BLaER1 treated with 17β-estradiol and CSF1 and Interleukin-3, amounts not matched to agents 10 nM and 100 nM (cell line): ENCODE data around the gene FOXK2.
"Not testable (repeated sequence)": the region's sequence is repeated elsewhere in the genome, so short reads cannot be mapped to it uniquely, and the experiment has no call there.

Experiments used
- H3K27ac ChIP-seq, 11 experiments: shearing (Covaris generic); formaldehyde crosslinking; 2 replicates each; pipeline ENCODE4 v1.8.1; 2022
- H3K27me3 ChIP-seq, 11 experiments: shearing (Covaris generic); formaldehyde crosslinking; 2 replicates each; pipeline ENCODE4 v1.8.1; 2022
- H3K36me3 ChIP-seq, 11 experiments: shearing (Covaris generic); formaldehyde crosslinking; 2 replicates each; pipeline ENCODE4 v1.8.1; 2022
- H3K4me1 ChIP-seq, 10 experiments: shearing (Covaris generic); formaldehyde crosslinking; 2 replicates each; pipeline ENCODE4 v1.8.1; 2022
- H3K4me2 ChIP-seq, 11 experiments: shearing (Covaris generic); formaldehyde crosslinking; 2 replicates each; pipeline ENCODE4 v1.8.1; 2022
- H3K4me3 ChIP-seq, 10 experiments: shearing (Covaris generic); formaldehyde crosslinking; 2 replicates each; pipeline ENCODE4 v1.8.1; 2022
- H3K9ac ChIP-seq, 11 experiments: shearing (Covaris generic); formaldehyde crosslinking; 2 replicates each; pipeline ENCODE4 v1.8.1; 2022
- H3K9me3 ChIP-seq, 11 experiments: shearing (Covaris generic); formaldehyde crosslinking; replicated peaks in 1 of 11; 2 replicates each; pipeline ENCODE4 v1.8.1; 2022
- H4K20me1 ChIP-seq, 11 experiments: shearing (Covaris generic); formaldehyde crosslinking; 2 replicates each; pipeline ENCODE4 v1.8.1; 2022
- Cebpa-rat ChIP-seq, 11 experiments: shearing (Covaris generic); IDR thresholded peaks; 2 replicates each; pipeline ENCODE4 v1.8.1; 2022

Gene FOXK2

GRCh38 chr17:82497483-82498405 is 21.8 kb upstream of the FOXK2 start:
- H3K9me3 ChIP-seq, result no peaks in the 10 kb centered on the region
- H4K20me1 ChIP-seq, result peaks cover 0 to 7% (median 0%) of the 10 kb centered on the region in 11 experiments; a peak in 2 of 22 replicates
- H3K9ac ChIP-seq, result peak overlapping the region; percentile 70 to 85 (median 80); a peak in 21 of 22 replicates
- H3K27me3 ChIP-seq, result no peaks in the 10 kb centered on the region
- peak overlapping the region; percentile 13 to 87 (median 83); a peak in 21 of 22 replicates for H3K27ac ChIP-seq
- no peak for TF ChIP-seq Cebpa-rat (IDR thresholded peaks at IDR 0.05)
- H3K4me1 ChIP-seq, result peaks cover 36 to 87% (median 75%) of the 10 kb centered on the region in 10 experiments
- H3K36me3 ChIP-seq, result no peaks in the 10 kb centered on the region
- H3K4me2 ChIP-seq, result peak overlapping the region; percentile 71 to 98 (median 90)
- H3K4me3 ChIP-seq, result peak overlapping the region; percentile 48 to 72 (median 58)

GRCh38 chr17:82502207-82502606 is 17.3 kb upstream of the FOXK2 start:
- peak overlapping the region; percentile 1 to 82 (median 55); a peak in 19 of 22 replicates for H3K4me2 ChIP-seq
- peak overlapping the region in 6 of 11 experiments; percentile 6 to 70 (median 54); a peak in 10 of 22 replicates for H3K27ac ChIP-seq

GRCh38 chr17:82503094-82503727 is 16.3 kb upstream of the FOXK2 start:
- Histone ChIP-seq H3K4me2 (peak overlapping the region in 8 of 11 experiments; percentile 2 to 82 (median 54); a peak in 12 of 22 replicates), H3K4me3 (no peak overlapping the region), H3K9me3 (peaks cover 0 to 7% (median 0%) of the 10 kb centered on the region in 11 experiments; a peak in 1 of 22 replicates), H3K27ac (peak overlapping the region in 3 of 11 experiments; percentile 49 to 70 (median 56); a peak in 5 of 22 replicates), H3K27me3 (no peaks in the 10 kb centered on the region), H3K36me3 (no peaks in the 10 kb centered on the region), H4K20me1 (no peaks in the 10 kb centered on the region), H3K9ac (peak overlapping the region in 2 of 11 experiments; percentile 1 to 21; a peak in 1 of 22 replicates), H3K4me1 (peaks cover 22 to 82% (median 73%) of the 10 kb centered on the region in 10 experiments)
- no peak for TF ChIP-seq Cebpa-rat (IDR thresholded peaks at IDR 0.05)

More at GRCh38 chr17:82502207-82502606, 17.3 kb upstream of the FOXK2 start:
- no peaks in the 10 kb centered on the region for H3K27me3 ChIP-seq
- H4K20me1 ChIP-seq, result no peaks in the 10 kb centered on the region
- H3K9ac ChIP-seq, result peak overlapping the region in 5 of 11 experiments; percentile 3 to 55 (median 27); a peak in 5 of 22 replicates
- H3K4me1 ChIP-seq, result peaks cover 25 to 83% (median 73%) of the 10 kb centered on the region in 10 experiments
- H3K9me3 ChIP-seq, result peaks cover 0 to 7% (median 0%) of the 10 kb centered on the region in 11 experiments; a peak in 1 of 22 replicates
- TF ChIP-seq Cebpa-rat (IDR thresholded peaks at IDR 0.05), result 0 out of 22 replicates have a peak, but pooled peaks of 1 of the 11 experiments have one; percentile 29
- 0 out of 20 replicates have a peak overlapping the region, but pooled peaks of 1 of the 10 experiments have one; percentile 1 for H3K4me3 ChIP-seq
- no peaks in the 10 kb centered on the region for H3K36me3 ChIP-seq

GRCh38 chr17:82503728-82504308 is 15.7 kb upstream of the FOXK2 start:
- peak overlapping the region in 2 of 11 experiments; percentile 1 to 21; a peak in 2 of 22 replicates for H3K9ac ChIP-seq
- H3K36me3 ChIP-seq, result no peaks in the 10 kb centered on the region
- no peaks in the 10 kb centered on the region for H3K27me3 ChIP-seq
- peak overlapping the region in 8 of 11 experiments; percentile 2 to 82 (median 54); a peak in 11 of 22 replicates for H3K4me2 ChIP-seq
- TF ChIP-seq Cebpa-rat (IDR thresholded peaks at IDR 0.05), result no peak
- peaks cover 16 to 76% (median 68%) of the 10 kb centered on the region in 10 experiments for H3K4me1 ChIP-seq
- H3K9me3 ChIP-seq, result peaks cover 0 to 7% (median 0%) of the 10 kb centered on the region in 11 experiments; a peak in 1 of 22 replicates
- no peak overlapping the region for H3K4me3 ChIP-seq
- no peaks in the 10 kb centered on the region for H4K20me1 ChIP-seq
- H3K27ac ChIP-seq, result peak overlapping the region in 3 of 11 experiments; percentile 49 to 70 (median 56); a peak in 5 of 22 replicates

GRCh38 chr17:82505296-82505695 is 14.2 kb upstream of the FOXK2 start:
- no peak for TF ChIP-seq Cebpa-rat (IDR thresholded peaks at IDR 0.05)
- Histone ChIP-seq H3K27me3 (no peaks in the 10 kb centered on the region), H3K4me1 (peaks cover 4 to 64% (median 57%) of the 10 kb centered on the region in 10 experiments; a peak in 19 of 20 replicates), H3K4me3 (no peak overlapping the region), H3K36me3 (no peaks in the 10 kb centered on the region), H3K9me3 (peaks cover 0 to 7% (median 0%) of the 10 kb centered on the region in 11 experiments; a peak in 1 of 22 replicates), H4K20me1 (no peaks in the 10 kb centered on the region), H3K4me2 (no peak overlapping the region), H3K27ac (peak overlapping the region in 2 of 11 experiments; percentile 72 to 81; a peak in 4 of 22 replicates), H3K9ac (no peak overlapping the region)

- not testable (repeated sequence) for H3K36me3 ChIP-seq, H4K20me1 ChIP-seq, H3K9me3 ChIP-seq, H3K4me3 ChIP-seq, H3K27me3 ChIP-seq
- Histone ChIP-seq H3K9ac (peak overlapping the region in 4 of 11 experiments; percentile 36 to 70 (median 48); a peak in 6 of 22 replicates), H3K4me2 (peak overlapping the region; percentile 4 to 71 (median 59); a peak in 20 of 22 replicates), H3K4me1 (peaks cover 4 to 55% (median 48%) of the 10 kb centered on the region in 10 experiments; a peak in 19 of 20 replicates), H3K27ac (peak overlapping the region in 8 of 11 experiments; percentile 35 to 81 (median 63); a peak in 13 of 22 replicates)
- TF ChIP-seq Cebpa-rat (IDR thresholded peaks at IDR 0.05), result 0 out of 22 replicates have a peak, but pooled peaks of 1 of the 11 experiments have one; percentile 10
Measured at GRCh38 chr17:82506402-82506801, 13.1 kb upstream of the FOXK2 start.

- Histone ChIP-seq H3K36me3 (no peaks in the 10 kb centered on the region), H3K4me1 (peaks cover 4 to 42% (median 35%) of the 10 kb centered on the region in 10 experiments; a peak in 18 of 20 replicates), H3K9me3 (peaks cover 0 to 7% (median 0%) of the 10 kb centered on the region in 11 experiments; a peak in 1 of 22 replicates), H4K20me1 (no peaks in the 10 kb centered on the region), H3K9ac (no peak overlapping the region), H3K27me3 (no peaks in the 10 kb centered on the region), H3K4me2 (peak overlapping the region in 6 of 11 experiments; percentile 26 to 70 (median 58); a peak in 7 of 22 replicates), H3K4me3 (no peak overlapping the region), H3K27ac (peak overlapping the region in 4 of 11 experiments; percentile 5 to 81 (median 68); a peak in 4 of 22 replicates)
- TF ChIP-seq Cebpa-rat (IDR thresholded peaks at IDR 0.05), result no peak
Measured at GRCh38 chr17:82507631-82508175, 11.8 kb upstream of the FOXK2 start.

- H3K9ac ChIP-seq, H3K4me2 ChIP-seq, H3K27me3 ChIP-seq, H3K4me3 ChIP-seq, H3K27ac ChIP-seq, H4K20me1 ChIP-seq, H3K36me3 ChIP-seq, H3K9me3 ChIP-seq: not testable (repeated sequence)
- H3K4me1 ChIP-seq, result peaks cover 0 to 16% (median 11%) of the 10 kb centered on the region in 10 experiments; a peak in 14 of 20 replicates
Measured at GRCh38 chr17:82511642-82512041, 7.9 kb upstream of the FOXK2 start.

GRCh38 chr17:82513864-82514263 is 5.7 kb upstream of the FOXK2 start:
- not testable (repeated sequence) for H3K9ac ChIP-seq, H4K20me1 ChIP-seq, H3K4me3 ChIP-seq, H3K27me3 ChIP-seq, H3K27ac ChIP-seq, H3K4me1 ChIP-seq, H3K4me2 ChIP-seq, H3K9me3 ChIP-seq, H3K36me3 ChIP-seq
